CD4-positive, alpha-beta T cell (primary cell): Measurements from ENCODE around the gene PPM1G. TPM values are rescaled to one million over a fixed set of nuclear protein-coding genes. Genes with fewer than 3 reads are reported as not detected.

ENCODE experiments used
- ATAC-seq: fragments of 200-7000 bp; cut with Tn5 transposase; one replicate; pipeline ENCODE4 v1.10.0; 2022; ENCODE audit warnings: mild to moderate bottlenecking; ENCODE audit not compliant: poor library complexity
- CTCF ChIA-PET: fragments of 350-600 bp; sonication (Branson Sonifier 250); formaldehyde crosslinking; loops from one replicate; lab custom pipeline; 2021; ENCODE audit warnings: antibody characterized with exemption, inconsistent platforms; lab: Charles Lee
- POLR2A ChIA-PET: fragments of 350-600 bp; sonication (Branson Sonifier 250); formaldehyde crosslinking; loops from one replicate; lab custom pipeline; 2021; ENCODE audit warnings: antibody characterized with exemption, inconsistent platforms; lab: Charles Lee
- DNase-seq, 14 experiments: peaks; one replicate each; pipeline ENCODE4 v3.0.0-alpha.2; 2013 to 2020; ENCODE audit warnings: mixed read lengths in 2 of 14
- H3K27ac ChIP-seq, 2 donors: one replicate each; pipeline versions ENCODE4 v1.5.1 to v1.7.0; 2013; ENCODE audit warnings: low read length in 2 of 2, low read depth in 1 of 2, mild to moderate bottlenecking in 1 of 2
- H3K27me3 ChIP-seq, 2 experiments: 1 replicate in 1 of 2; 2 replicates in 1 of 2; pipeline versions ENCODE4 v1.6.1 to v1.7.0; 2013; ENCODE audit warnings: low read length in 2 of 2, control low read depth in 1 of 2, mild to moderate bottlenecking in 1 of 2, moderate library complexity in 1 of 2; ENCODE audit not compliant: insufficient read depth in 2 of 2, control insufficient read depth in 1 of 2
- H3K36me3 ChIP-seq: one replicate; pipeline ENCODE4 v1.6.1; 2013; ENCODE audit warnings: low read length, control low read depth; ENCODE audit not compliant: insufficient read depth
- H3K4me1 ChIP-seq: one replicate; pipeline ENCODE4 v1.6.1; 2013; ENCODE audit warnings: low read length, control low read depth; ENCODE audit not compliant: insufficient read depth
- H3K4me3 ChIP-seq: one replicate; pipeline ENCODE4 v1.5.1; 2013; ENCODE audit warnings: mild to moderate bottlenecking, low read length, moderate library complexity
- H3K9me3 ChIP-seq, 2 experiments: 1 replicate in 1 of 2; 2 replicates in 1 of 2; pipeline versions ENCODE4 v1.6.1 to v1.7.0; 2013; ENCODE audit warnings: low read length in 2 of 2, mild to moderate bottlenecking in 2 of 2, control low read depth in 1 of 2, moderate library complexity in 1 of 2; ENCODE audit not compliant: control insufficient read depth in 1 of 2, insufficient read depth in 1 of 2
- H3K27ac Mint-ChIP-seq: one replicate; pipeline ENCODE4 v1.8.0; 2020; ENCODE audit warnings: mixed read lengths
- H3K27me3 Mint-ChIP-seq: one replicate; pipeline ENCODE4 v1.8.0; 2021; ENCODE audit warnings: mixed read lengths
- H3K36me3 Mint-ChIP-seq: one replicate; pipeline ENCODE4 v1.8.0; 2021; ENCODE audit warnings: low read depth, mixed read lengths
- H3K4me1 Mint-ChIP-seq: one replicate; pipeline ENCODE4 v1.8.0; 2021; ENCODE audit warnings: low read depth, mixed read lengths
- H3K4me3 Mint-ChIP-seq: one replicate; pipeline ENCODE4 v1.8.0; 2020; ENCODE audit warnings: mild to moderate bottlenecking, mixed read lengths
- H3K9me3 Mint-ChIP-seq: one replicate; pipeline ENCODE4 v1.8.0; 2020; ENCODE audit warnings: mixed read lengths
- CTCF ChIP-seq: fragments of 200-600 bp; IDR thresholded peaks from one replicate; pipeline ENCODE4 v1.8.0; 2022; ENCODE audit warnings: antibody characterized with exemption, mild to moderate bottlenecking
- intact Hi-C, 2 experiments: fragments of 100-400 bp; cut with DNase I in 1 of 2; cut with micrococcal nuclease in 1 of 2; formaldehyde crosslinking; loops; one replicate each; pipeline versions ENCODE4 v1.15.1 to v1.9.0; 2023 to 2025; cut with DNase I, micrococcal nuclease
- total RNA-seq, 174 experiments: library from RNA in 2 of 174; stranded (reverse) in 2 of 174; gene quantifications; one replicate each; pipeline ENCODE4 v1.2.3 and lab custom pipeline; 2021 to 2026

Gene PPM1G
- total RNA-seq, 2 experiments from 2014 or later, result 30.4 to 31.2 TPM

DNA sequence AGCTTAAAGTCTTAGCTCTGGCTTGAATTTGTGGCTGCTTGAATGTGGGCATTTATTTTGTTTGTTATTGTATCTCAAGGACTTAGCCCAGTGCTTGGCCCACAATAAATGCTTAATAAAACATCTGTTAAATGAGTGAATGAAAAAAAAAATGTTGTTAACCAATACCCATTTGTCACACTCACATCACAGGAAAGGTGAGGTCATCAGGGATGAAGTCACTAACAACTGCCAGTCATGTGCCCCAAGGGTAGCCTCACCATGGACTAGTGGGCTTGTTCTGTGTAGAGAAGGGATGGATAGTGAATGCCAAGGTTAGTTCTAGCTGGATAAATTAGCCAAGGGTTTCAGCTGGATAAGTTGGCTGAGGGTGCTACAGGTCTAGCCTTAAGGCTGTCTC, 22.0 kb upstream of the PPM1G start:
- intact Hi-C loops, result no loop called here
- CTCF ChIA-PET, result interaction anchor here (1.0 to 1.6 kb wide), 3 partner anchors 52 to 76 kb away, joined by 3 to 8 read pairs (median 5); no protein-coding TSS in a partner anchor
- peaks cover 37% of the 10 kb centered on the region for H3K36me3 ChIP-seq
- H3K9me3 Mint-ChIP-seq, result no peaks in the 10 kb centered on the region
- H3K4me1 ChIP-seq, result peaks cover 40% of the 10 kb centered on the region
- H3K9me3 ChIP-seq, result no peaks in the 10 kb centered on the region
- H3K4me3 ChIP-seq, result no peak overlapping the region
- H3K27me3 ChIP-seq, result no peaks in the 10 kb centered on the region
- H3K4me3 Mint-ChIP-seq, result peak overlapping the region; percentile 55
- no peak for TF ChIP-seq CTCF
- H3K36me3 Mint-ChIP-seq, result peaks cover 63% of the 10 kb centered on the region
- H3K27me3 Mint-ChIP-seq, result no peaks in the 10 kb centered on the region
- peak overlapping the region; percentile 88 for H3K27ac Mint-ChIP-seq
- peaks cover 59% of the 10 kb centered on the region for H3K4me1 Mint-ChIP-seq
- H3K27ac ChIP-seq, result no peak overlapping the region
- POLR2A ChIA-PET, result interaction anchor here (1.2 to 4.0 kb wide), 3 partner anchors 11 to 53 kb away, joined by 3 to 59 read pairs (median 3); partner anchors contain the start of gene PPM1G
- DNase-seq, result peak in 4 of 14 experiments; percentile 25 to 65 (median 44)
- ATAC-seq, result no peak

GRCh38 chr2:27428978-27429541, 19.7 kb upstream of the PPM1G start:
- CTCF ChIA-PET, result interaction anchor here (0.9 to 1.6 kb wide), 6 partner anchors 17 to 199 kb away, joined by 3 to 12 read pairs (median 4); partner anchors contain the start of genes CCDC121, EIF2B4, GPN1 and PPM1G
- H3K9me3 ChIP-seq, result no peaks in the 10 kb centered on the region

More at GRCh38 chr2:27428978-27429541, 19.7 kb upstream of the PPM1G start:
- Mint-ChIP-seq H3K4me3 (peak overlapping the region; percentile 100), H3K27ac (peak overlapping the region; percentile 96), H3K4me1 (peaks cover 47% of the 10 kb centered on the region), H3K36me3 (peaks cover 39% of the 10 kb centered on the region), H3K27me3 (no peaks in the 10 kb centered on the region), H3K9me3 (no peaks in the 10 kb centered on the region)
- DNase-seq (peak in 13 of 14 experiments; percentile 27 to 89 (median 57)), ATAC-seq (peak; percentile 43)
- Histone ChIP-seq H3K27me3 (no peaks in the 10 kb centered on the region), H3K36me3 (peaks cover 14% of the 10 kb centered on the region), H3K4me3 (peak overlapping the region; percentile 95), H3K4me1 (peaks cover 40% of the 10 kb centered on the region), H3K27ac (peak overlapping the region; percentile 80 to 90)
- no peak for TF ChIP-seq CTCF
- POLR2A ChIA-PET, result interaction anchor here (0.9 to 4.0 kb wide), 21 partner anchors 9 to 1441 kb away, joined by 3 to 59 read pairs (median 7); partner anchors contain the start of genes AGBL5, CCDC121, EIF2B4 and GPN1
- intact Hi-C loops, result loop anchor here (1.0 to 5.0 kb wide), 8 partner anchors 20 to 107 kb away; partner anchors contain the start of genes IFT172 (in 2 of the 2), EIF2B4 (in 1 of the 2), GTF3C2 (in 1 of the 2) and MPV17 (in 1 of the 2)
